GM18517 (cell line): Measurements from ENCODE around the gene AKAP12.

Experiments used
- ATAC-seq: cut with Tn5 transposase; IDR thresholded peaks from one replicate; pipeline ENCODE4 v1.9.1; 2021; ENCODE audit warnings: mild to moderate bottlenecking, moderate library complexity; ENCODE audit not compliant: unreplicated experiment

AKAP12 gene

DNA sequence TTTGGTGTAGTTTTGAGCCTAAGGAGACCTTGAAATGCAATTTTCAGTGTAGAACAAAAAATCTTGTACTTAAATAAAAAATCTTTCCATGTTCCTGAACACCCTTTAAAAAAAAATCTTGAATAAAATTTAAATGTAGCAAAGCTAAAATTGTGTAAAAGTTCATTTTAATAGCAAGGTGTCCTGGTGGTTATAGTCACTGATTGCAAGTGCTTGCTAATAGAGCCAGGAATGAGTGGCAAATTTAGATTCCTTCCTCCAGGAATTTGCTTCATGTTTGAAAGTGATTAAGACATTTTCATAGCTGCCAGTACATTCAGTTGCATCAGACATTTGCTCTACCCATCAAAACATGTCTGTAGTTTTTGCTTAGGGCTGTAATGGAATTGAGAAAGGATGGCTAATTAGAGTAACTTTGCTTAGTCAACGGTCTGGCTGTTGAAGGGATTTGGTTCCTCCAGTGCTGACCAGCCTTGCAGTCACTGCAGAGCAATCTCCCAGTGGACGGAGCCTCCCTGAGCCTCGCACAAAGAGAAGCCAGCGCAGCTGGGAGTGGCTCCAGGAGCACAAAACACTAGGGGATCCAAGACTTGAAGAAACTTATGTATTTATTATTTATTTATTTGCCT, 36.5 kb downstream of the AKAP12 start:
- no peak for ATAC-seq

DNA sequence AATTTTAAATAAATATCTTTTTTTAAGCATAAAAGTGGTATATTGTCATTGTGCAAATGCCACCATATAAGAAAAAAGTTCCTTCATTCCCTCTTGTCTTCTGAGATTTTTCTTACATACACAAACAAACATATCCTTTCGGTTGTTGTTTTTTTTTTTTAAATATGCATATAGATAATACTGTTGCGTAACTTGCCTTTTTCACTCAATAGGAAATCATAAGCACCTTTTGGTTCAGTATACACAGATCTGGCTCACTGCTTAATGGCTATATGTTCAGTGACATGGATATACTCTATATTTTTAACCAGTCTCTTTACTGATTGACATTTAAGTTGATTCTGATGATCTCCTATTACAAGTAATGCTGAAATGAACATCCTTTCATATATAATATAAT, 40.1 kb downstream of the AKAP12 start:
- no peak for ATAC-seq

DNA sequence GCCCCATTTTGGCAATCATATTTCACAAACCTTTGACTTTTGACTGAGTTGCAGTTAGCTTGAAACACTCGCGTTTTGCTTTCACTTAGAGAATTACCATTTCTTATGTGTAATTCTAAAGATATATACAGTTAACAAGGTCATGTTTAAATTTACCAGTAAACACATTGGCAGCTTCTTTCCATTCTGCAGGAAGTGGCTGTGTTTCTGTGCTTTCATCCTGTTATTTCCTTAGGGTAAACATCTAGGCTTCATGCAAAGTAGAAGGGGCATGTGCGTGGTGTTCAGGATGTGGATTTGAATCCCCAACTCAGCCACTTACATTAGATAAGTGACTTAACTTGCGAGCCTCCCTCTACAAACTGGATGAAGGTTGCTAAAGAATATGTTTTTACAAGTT, 41.1 kb downstream of the AKAP12 start:
- no peak for ATAC-seq

DNA sequence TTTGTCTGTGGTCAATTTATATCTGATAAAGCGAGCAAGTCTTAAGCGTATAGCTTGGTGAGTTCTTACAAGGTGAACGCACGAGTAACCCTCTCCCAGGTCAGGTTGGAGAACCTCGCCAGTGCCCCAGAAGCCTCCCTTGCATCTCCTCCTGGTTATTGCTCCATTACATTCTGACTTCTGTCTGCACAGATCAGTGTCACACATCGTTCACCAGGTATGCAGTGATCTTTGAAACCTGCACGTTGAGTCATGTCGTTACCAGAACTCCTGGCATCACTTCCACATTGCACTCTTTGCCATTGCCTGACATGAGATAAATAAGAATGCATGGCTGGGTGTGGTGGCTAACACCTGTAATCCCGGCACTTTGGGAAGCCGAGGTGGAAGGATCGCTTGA, 44.2 kb downstream of the AKAP12 start:
- no peak for ATAC-seq

DNA sequence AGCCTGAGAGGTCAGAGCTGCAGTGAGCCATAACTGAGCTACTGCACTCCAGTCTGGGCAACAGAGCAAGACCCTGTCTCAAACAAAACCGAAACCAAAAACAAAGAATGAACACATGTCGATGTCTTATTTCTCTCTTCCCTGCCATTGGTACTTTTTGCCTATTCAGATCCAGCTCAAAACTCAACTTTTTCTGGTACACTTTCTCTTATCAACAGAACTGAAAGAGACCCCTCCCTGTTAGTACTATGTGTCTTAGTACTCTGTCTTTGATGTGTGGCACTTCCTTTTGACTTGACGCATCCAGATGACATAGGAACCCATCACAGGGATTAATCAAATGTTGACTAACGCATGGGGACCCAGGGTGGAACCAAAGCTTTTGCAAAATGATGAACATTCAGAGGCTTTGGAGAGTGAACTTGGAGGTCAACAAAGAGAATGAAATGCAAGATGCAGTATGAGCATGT, 44.8 kb downstream of the AKAP12 start:
- no peak for ATAC-seq

DNA sequence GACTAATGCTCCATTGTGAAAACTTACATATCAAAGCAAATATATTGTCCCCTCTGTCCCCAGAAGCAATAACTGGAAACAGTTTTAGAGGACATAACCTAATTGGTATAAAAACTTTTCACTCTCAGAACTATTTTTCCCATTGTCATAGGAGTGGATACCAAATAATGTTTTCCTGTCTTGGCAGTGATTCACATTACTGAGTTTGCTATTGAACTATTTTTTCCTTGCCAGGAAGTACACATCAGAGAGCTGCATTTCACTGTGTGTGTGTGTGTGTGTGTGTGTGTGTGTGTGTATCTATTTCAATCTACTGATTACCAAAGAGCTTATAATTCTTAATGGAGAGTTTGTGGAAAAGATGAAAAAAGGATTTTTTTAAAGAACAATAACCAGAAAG, 45.4 kb downstream of the AKAP12 start:
- no peak for ATAC-seq

DNA sequence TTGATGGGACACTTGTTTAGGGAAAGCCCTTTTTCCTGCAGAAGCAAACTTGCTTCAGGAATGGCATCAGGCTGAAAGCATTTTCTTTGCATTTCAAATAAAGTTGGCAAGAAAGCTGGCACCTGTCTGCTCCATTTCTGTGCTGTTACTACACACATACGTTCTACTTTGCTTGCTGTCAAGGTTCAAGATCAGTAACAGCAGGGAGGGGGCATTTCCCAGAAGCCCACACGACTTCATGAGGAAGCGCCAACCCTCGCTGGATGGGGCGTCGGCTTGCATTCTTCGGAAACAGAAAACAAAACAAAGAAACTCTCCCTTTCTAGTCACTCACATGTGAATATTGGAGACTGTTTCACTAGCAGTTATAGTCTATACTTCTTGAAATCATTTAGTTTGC, 46.4 kb downstream of the AKAP12 start:
- no peak for ATAC-seq

DNA sequence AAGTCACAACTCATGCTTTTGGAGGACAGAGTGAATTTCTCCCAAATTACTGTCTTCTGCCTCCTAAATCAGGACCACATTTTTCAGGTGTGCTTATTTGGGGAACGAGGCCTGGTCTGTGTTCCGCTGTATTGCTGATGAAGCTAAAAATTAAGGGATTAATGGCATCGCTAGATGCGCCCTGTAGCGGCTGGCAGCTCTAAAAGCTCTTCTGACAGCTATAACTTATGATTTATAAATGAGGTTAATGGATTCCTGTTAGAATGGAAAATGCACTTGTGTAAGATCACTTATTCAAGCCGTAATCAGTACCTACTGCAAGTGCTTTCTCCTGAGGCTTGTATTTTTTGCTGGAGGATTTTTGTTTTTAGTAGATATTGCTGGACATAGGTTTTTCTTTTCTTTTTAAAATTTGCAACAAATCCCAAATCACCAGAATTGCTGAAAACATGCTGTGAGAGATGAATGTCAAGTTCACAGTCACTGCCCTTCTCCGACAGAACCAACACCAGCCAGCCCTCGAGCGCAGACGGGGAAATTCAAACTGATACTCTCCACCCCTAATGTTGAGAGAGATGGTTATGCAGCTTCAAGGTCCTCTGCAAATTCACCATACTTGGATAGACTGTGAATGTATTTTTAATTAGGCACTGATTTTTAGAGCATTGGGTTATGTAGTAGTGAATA, 49.1 kb downstream of the AKAP12 start:
- no peak for ATAC-seq

DNA sequence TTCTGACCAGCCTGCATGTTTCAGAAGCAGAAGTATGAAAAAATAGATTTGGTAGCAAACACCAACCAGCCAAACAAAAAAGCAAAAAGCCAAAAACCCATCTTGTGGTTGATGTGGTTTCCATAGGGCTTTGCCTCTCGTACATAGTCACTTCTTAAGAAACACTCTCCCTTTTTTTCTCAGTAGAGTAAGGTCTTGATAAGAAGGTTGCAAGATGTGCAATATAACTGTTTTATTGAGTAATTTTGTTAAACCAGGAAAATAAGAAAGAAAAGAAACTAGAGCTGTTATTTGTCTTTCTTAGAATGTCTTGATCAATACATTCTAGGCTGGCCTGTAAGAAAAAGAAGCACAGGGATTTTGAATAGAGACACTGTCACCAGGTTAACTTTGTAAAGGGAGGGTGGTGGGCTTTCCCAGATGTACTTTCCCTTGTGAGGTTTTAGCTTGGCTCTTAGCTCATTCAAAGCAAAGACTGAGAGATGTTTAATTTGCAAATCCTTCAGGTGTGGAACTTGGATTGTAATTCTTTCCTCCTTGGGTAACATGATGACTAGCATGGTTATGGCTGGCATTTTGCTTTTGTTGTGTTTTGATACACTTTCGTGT, 49.7 kb downstream of the AKAP12 start:
- no peak for ATAC-seq

DNA sequence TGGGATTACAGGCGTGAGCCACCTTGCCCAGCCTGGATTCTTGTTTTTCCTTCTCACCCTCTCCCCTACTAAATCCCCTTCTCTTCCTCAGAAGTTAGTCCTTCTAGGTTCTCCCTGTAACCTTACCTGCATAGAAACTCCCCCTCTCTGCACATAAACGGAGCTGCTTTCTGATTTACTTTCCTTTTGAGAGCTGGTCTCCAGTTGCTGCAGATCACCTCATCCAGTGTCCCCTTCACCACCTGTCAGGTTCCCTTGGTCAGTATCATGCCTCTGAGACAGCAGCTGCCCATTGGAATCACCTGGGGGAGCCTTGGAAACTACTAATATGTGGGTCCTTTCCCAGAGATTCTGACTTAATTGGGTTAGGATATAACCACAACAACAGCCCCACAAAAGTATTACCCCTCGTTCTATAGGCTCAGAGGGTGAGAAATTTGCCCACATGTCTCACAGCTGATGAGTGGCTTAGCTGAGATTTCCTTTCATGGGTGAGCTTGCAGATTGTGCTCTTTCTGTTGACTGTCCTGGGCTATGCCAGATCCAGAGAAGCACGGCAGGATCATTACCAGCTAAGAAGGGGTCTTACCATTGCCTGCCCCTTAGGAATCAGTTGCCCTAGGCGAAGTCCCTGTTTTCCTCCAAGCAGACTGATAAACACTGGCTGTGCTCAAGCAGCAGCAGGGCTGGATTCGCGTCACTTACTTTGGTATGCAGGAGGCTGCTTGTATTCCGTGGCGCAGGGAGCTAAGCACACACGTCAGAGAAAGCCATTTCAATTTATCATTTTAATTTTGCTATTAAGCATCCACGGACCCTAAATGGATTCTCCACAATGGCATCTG, 51.3 kb downstream of the AKAP12 start:
- no peak for ATAC-seq

DNA sequence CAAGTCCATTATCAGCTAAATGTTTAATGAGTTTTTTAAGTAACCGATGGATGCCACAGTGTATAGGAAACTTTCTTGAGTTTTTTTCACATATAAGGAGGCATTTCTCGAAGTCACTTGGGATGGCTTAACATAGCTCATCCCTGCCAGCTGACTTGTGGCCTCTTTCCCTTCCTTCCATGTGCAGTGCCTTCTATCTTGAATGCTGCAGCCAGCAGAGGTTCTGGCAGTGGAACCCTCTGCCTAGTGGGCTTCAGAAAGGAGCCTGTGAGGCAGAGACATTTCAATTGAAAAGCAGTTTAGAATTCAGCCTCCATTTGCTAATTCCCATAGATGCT, 51.9 kb downstream of the AKAP12 start:
- ATAC-seq = no peak

DNA sequence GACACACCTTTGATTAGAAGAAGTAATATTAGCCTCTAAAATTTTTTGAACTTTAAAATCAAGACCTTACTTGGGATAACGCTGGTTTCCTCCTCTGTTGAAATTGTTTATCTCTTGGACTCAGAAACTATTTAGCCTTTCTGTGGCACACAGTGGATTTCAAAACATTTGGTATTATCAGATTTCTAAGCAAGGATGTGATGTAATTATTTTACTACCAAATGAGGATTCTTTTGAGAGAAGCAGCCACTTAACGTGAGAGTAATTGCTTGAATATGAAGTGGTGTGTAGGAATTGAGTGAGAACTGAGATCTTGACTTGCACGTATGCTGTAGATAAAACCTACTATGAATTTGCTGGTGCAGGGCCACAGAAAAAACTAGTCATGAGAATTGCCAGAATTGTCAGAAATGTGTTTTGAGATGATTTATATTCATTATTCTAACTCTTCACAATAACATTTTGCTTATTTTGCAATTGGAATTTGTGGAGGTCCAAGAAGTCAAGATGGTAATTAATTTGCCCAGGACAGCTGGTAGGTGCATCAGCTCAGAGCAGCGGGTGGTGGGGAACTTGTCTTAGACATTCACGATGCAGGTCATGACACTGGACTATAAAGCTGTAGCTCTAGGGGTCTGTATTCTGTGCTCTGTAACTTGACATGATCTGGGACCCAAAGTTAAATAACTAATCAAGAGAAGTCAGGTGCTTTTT, 53.4 kb downstream of the AKAP12 start:
- ATAC-seq = no peak

DNA sequence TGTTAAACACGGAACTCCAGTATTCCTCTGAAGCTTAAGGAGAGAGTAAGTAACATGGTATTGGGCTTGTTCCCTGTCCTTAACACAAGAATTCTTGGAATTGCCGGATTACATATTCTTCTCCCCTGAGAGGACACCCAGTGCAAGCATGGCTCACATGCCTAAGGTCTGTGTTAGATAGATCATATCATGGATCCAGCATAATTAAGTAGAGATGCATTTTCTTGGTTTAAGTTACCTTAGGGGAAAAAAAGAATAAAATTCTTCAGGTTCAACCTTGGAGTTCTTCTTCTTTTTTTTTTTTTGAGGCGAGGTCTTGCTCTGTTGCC, 53.9 kb downstream of the AKAP12 start:
- no peak for ATAC-seq

DNA sequence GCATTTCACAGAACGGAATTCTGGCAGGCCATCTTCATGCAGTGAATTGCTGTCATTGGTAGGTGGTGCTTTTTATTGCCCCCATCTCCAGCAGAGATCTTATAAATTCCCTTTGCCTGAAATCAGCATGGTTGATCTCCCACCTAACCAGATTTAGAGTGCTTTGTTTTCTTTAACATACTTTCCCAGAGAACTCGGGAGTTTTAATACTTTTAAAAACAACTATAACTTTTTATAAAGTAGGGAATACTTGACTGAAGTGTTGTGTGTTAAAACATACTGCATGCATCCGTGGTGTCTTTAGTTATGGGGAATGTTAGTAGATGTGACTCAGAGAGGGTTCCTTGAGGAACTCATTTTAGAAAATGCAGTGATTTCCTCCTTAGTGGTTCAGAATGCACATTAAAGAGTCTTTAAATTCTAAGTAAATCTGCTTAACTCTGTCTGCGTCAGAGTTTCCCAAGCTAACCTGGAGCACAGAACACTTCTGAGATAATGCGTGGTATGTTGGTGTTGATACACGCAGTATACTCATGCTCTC, 54.9 kb downstream of the AKAP12 start:
- ATAC-seq = no peak

DNA sequence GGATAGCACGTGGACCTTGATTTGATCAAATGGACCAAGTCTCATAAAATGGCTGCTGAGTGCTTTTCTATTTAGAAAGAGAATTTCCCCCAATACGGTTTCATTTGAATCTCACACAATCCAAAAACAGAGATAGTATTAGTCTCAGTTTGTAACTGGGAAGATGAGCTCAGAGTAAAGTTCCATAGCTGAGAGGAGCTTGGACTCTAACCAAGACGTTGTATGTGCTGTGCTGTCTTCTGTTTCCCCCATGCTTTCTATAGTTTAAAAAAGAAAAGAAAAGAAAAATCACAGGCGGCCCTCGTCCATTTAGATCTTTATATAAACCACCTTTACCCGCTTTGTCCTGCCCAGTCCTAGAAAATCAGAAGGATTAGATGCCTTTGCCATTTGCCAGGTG, 58.1 kb downstream of the AKAP12 start:
- no peak for ATAC-seq

DNA sequence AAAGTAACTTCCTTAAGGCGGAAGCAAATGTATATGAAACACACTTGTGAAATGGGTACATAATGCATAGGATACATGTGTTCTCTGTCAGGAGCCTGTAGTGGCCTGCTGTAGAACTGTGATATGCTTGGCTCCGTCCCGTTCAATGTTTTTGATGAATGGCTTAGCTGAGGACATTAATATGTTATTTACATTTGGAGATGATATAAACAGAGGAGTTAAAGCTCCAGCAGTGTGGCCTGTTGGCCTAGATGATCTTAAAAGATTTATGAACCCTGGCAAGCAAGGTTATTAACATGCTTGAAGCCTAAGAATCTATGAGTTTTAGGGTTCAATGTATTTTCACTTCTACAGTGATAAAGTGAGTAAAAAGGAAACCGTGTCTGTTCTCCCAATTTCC, 59.2 kb downstream of the AKAP12 start:
- no peak for ATAC-seq

DNA sequence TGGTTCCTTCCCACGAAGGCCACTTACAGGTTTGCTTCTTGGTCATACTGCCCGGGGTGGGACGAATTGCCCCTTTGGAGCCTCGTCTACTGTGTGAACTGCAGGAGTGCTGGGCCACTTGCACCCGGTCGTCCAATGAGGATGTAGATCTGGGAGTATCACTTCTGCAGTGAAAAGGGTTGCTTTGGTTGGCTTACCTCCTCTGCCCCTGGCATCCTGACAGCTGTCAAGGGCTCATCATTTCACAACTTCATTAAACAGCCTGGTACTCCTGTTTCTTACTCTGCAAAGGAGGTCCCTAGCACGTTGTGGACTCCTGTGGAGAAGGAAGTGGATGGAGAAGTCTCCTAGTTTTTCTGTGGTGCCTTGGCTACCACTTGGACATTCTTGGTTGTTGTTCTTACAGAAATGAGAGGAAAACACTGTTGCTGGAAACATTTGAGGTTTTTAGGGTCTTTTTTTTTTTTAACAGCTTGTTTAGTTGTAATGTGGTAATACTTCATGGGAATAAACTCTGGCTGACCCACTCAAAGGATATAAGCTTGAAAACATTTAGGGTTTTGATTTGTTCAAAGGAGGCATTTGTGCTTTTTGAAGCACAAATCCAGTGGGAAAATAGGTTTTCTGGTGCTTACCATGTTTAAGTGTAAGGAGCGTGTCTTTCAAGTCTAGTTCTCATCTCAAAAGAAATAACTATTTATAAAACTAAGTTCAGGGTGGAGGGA, 60.7 kb downstream of the AKAP12 start:
- ATAC-seq = no peak

DNA sequence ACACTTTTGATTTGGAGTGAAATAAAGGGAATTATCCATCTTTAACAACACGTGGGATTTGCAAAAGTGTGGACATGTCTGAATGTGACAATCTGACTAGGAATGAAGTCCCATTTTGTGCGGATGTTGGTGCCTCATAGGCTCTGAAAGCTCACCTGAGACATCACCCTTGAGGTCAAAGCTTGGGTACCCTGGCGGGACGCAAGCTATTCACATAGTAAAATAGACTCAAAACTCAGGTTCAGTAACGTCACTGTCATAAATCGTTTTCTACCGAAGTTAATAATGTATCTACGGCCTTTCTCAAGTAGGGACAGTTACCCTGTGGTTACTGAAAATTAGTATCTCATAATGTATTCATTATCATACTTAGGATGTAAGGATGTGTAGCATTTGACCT, 61.8 kb downstream of the AKAP12 start:
- ATAC-seq = no peak

DNA sequence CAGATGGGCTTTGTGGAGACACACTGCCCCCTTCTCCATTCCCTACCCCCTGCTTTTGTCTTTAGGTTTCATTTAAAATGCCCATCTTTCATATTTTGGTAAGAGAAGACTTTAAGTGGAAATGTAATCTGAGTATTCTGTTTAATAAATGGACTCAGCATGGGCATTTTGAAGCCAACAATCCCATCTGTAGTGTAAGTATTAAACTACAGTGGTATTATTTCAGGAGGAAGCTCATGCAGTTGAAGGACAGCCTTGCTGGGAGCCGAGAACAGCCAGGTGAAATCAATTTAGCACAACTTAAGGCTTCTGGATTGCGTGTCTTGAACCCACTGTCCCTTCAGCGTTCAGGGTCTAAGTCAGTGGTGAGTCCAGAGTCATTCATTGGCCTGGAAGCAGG, 63.5 kb downstream of the AKAP12 start:
- no peak for ATAC-seq

DNA sequence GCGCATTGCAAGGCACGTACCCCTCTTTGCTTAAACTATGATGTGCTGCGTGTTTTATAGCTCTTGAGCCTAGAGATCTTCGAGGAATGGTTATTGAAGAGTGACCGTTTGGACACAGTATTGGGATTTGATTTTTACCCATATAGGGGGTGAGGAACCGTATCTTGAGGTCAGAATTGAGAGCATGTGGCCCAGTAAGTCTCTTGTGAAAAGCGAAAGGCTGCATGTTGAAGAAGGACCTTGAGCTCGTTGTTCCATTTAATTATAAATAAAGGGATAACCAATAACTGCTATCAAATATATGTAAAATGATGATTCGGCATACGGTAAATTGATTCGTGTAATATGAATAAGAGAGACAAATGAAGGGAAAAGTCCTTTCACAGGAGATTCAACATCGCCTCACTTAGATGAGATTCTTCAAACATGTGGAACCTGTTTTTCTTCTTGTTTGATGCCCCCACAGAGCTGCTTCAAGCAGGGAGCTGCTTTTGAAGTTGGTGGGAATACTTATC, 66.6 kb downstream of the AKAP12 start:
- ATAC-seq = no peak
